Stimulated activated CD8-positive, alpha-beta memory T cell treated with anti-CD3 and anti-CD28 coated beads, Interleukin-2, amount 100 ng/mL, for 1 hour (primary cell): ENCODE data around the gene NCR2.
"Not testable (repeated sequence)": the region's sequence is repeated elsewhere in the genome, so short reads cannot be mapped to it uniquely, and the experiment has no call there.

ENCODE experiments used
- DNase-seq, 2 donors: peaks; one replicate each; pipeline ENCODE4 v3.0.0-alpha.2; 2020; ENCODE audit warnings: low read depth in 2 of 2

Gene NCR2, protein sequence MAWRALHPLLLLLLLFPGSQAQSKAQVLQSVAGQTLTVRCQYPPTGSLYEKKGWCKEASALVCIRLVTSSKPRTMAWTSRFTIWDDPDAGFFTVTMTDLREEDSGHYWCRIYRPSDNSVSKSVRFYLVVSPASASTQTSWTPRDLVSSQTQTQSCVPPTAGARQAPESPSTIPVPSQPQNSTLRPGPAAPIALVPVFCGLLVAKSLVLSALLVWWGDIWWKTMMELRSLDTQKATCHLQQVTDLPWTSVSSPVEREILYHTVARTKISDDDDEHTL

DNA sequence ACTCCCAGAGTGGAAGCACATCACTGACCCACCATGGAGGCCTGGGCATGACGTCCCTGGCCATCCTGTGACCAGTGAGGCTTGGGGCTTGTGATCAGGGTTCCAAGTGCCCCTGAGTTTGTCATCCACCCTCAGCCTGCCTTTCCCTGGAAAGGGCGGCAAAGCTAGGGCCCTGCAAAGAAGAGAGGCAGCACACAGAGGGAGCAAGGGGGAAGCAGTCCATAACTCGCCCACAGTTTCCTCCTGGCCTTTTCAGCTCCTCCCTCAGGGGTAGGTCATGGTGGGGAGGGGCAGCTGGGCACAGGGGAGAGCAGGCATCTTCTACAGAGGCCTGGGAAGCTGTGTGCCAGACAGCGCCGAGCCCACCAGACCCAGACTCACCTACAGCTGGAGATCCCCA lies at the start of gene NCR2:
Gene NCR2 (plus strand): TSS at position 313 of the 400 bp plus-strand sequence. CDS start 269 bp downstream, outside the sequence.
- no peak for DNase-seq

DNA sequence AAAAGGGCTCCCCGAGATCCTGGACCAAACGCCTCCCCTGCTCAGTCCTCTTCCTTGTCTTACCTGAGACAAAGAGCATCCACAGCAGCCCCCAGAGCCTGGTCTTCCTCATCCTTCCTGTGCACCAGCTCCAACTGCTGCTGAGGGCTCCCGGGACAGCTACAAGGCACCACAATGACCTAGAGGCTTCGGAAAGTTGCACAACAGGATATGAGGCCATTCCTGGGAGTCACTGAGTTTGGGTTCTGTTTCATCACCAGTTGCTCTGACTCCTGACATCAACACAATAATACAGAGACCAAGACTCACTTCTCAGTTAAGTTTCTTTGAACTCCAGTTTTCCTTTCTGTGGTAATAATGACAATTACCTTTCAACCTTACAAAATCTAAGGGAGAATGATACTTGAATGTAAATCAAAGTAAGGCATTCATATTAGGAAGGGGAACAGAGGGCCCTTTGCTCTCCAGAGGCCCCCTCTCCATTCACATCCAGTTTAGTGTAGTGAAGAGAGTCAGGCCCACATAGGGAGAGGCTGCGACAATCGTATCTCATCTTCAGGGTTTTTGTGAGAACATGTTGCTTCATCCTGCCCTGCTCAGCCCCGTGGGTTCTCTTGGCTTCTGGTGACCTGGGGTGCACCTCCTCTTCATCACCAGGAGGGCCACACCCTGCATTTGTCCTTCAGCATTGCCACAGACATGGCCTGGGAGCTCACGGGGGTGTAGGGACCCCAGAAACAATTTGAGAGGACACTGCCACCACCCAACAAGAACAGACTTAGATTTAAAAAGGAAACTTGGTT lies 48.7 kb upstream of the NCR2 start, which contains the start of gene TREM1:
Gene TREM1 (minus strand): TSS at position 139 of the 803 bp plus-strand sequence. CDS start 27 bp downstream, at position 112.
- no peak for DNase-seq

DNA sequence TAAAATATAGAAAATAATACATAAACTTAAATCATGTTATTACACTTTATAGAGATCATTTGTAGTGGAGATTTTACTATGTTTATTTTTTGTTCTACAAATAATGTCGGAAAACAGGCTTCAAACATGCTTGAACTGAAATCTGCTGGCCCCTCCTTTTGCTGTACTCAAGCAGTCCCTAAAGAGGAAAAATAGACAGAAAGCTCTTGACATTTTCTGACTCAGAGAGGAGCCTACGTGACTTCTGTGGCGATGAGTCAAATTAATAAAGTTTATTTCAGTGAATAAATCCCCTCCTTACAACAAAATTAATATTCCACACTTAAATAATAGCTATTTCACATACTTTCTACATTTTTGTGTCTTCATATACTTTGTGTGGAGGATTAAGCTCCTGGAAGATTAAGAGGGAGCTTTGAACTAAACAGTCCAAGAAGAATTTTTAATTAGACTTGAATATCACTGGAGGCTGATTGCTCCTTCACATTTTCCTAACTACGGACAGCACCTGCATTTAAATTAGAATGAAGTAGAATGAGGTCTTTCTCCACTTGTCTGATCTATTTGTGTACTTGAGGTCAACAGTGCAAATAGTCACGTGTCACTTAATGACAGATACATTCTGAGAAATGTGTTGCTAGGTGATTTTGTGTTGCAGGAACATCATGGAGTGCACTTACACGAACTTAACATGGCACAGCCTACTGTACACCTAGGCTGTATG lies 47.2 kb upstream of the NCR2 start:
- DNase-seq = no peak

DNA sequence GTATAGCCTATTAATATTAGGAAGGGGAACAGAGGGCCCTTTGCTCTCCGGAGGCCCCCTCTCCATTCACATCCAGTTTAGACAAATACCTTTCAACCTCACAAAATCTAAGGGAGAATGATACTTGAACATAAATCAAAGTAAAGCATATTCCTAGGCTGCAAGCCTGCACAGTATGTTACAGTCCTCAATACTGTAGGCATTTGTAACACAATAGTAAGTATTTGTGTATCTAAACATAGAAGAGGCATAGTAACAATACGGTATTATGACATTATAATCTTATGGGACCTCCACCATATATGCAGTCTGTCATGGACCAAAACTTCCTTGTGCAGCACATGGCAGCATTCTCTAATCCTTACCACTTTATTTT lies 46.7 kb upstream of the NCR2 start:
- DNase-seq = no peak

DNA sequence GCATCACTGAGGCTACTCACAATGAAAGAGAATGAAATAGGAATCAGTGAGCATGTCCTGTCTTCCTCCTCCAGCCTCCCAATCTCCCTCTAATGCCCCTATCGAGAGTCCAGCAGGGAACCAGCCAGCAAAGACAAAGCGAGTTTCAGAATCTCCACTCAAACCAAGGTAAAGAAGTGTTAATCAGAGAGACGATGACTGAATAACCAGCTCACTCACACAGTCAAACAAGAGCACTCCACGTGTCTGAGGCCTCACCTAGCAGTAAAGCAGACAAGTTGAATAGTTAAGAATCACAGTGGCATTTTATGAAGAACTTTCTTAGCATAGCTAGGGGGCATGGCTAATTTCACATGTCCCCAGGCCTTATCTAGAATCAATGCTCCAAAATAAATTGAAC lies 45.6 kb upstream of the NCR2 start:
- DNase-seq = no peak

DNA sequence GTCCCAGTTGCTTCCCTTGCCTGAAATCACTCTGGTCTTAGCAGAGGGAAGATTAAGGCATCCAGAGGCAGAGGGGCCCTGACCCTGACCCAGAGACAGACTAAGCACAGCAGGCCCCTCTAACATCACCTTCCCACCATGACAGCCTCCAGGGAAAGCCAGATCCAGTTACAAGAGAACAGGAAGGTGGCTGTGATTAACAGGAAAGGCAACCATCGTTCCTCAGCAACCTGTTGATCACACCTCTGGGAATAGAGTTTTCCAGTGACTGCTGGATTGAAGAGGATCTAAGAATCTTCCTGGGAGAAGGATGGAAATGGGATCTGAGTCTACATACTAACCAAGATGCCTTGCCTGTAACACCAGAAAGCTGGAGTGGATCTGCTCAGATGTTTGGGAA lies 43.7 kb upstream of the NCR2 start:
- no peak for DNase-seq

DNA sequence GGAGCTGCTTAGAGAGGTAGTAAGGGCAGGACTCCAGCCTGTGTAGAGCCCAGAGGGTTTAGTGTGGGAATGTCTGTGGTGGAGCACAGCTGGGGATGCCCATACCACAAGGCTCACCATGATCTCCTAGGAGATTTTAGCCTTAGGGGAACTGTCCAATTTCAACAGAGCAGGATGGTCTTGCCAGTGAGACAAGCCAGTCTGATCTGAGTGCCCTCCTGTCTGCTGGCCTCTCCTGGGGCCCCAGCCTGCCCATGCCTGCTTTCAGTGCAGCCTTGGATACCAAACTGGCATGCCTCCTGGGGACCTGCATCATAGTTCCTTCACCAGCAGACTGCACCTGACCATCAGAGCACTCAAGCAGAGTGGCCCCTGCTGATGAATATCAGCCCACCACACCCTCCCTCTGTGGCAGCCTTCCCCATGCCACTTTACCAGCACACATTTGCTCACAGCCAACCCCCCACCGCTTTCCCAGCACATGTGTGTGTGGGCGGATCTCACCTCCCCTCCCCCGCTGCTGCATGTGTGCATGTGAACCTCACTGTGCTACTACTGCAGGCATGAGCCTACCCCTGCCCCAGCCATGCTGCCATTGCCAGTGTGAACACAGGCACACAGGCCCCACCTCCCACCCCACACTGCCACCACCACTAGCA lies 41.1 kb upstream of the NCR2 start:
- DNase-seq = no peak

DNA sequence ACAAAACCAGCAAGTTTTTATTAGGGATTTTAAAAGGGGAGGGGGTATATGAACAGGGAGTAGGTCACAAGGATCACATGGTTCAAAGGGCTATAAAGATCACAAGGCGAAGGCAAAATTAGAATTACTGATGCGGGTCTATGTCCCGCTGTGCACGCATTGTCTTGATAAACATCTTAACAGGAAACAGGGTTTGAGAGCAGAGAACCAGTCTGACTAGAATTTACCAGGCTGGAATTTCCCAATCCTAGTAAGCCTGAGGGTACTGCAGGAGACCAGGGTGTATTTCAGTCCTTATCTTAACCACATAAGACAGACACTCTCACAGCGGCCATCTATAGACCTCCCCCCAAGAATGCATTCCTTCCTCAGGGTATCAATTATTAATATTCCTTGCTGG lies 38.2 kb upstream of the NCR2 start:
- DNase-seq = not testable (repeated sequence)

DNA sequence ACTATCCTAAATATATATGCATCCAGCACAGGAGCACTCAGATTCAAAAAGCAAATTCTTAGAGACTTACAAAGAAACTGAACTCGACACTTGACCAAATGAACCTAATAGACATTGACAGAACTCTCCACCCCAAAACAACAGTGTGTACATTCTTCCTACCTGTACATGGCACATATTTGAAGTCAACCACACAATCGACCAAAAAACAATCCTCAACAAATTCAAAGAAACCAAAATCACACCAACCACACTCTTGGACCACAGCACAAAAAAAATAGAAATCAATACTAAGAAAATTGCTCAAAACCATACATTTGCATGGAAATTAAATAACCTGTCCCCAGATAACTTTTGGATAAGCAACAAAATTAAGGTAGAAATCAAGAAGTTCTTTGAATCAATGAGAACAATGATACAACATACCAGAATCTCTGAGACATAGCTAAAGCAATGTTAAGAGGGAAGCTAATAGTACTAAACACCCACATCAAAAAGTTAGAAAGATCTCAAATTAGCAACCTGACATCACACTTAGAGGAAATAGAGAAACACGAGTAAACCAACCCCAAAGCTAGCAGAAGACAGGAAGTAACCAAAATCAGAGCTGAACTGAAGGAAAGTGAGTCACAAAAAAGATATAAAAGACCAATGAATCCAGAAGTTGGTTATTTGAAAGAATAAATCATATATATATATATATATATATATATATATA lies 36.5 kb upstream of the NCR2 start:
- no peak for DNase-seq

DNA sequence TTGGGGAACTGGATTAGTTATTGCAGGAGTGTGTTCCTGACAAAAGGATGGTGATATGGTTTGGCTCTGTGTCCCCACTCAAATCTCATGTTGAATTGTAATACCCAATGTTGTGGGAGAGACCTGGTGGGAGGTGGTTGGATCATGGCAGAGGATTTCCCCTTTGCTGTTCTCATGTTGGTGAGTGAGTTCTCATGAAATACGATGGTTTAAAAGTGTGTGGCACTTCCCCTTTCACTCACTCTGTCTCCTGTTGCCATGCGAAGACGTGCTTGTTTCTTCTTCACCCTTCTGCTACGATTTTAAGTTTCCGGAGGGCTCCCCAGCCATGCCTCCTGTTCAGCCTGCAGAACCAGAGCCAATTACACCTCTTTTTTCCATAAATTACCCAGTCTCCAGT lies 32.8 kb upstream of the NCR2 start:
- no peak for DNase-seq

DNA sequence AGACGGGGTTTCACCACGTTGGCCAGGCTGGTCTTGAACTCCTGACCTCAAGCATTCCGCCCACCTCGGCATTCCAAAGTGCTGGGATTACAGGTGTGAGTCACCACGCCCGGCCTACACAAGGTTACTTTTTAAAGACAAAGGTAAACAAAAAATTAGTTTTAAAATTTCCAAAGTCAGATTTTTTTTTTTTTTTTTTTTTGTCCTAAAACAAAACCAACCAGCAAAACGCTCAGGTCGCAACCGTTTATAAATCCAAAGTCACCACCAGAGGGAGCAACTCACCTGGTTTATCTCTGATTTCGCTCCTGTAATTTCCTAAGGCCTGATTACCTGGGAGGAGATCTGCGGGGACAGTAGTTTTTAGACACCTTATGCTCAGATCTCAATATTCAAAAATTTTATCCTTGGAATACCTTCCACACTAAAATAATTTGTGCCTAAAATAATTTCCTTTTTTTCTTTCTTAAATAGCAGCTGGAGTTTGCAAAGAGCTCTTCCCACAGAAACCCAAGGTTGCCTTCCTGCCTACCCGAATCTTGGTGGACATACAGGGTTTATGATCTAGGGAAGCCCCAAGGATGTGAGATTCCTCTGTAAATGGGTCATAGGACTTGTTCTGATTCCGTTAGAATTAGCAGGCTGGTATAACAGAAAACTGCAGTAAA lies 29.1 kb upstream of the NCR2 start:
- DNase-seq = peak in 1 of 2 donors; percentile 15

DNA sequence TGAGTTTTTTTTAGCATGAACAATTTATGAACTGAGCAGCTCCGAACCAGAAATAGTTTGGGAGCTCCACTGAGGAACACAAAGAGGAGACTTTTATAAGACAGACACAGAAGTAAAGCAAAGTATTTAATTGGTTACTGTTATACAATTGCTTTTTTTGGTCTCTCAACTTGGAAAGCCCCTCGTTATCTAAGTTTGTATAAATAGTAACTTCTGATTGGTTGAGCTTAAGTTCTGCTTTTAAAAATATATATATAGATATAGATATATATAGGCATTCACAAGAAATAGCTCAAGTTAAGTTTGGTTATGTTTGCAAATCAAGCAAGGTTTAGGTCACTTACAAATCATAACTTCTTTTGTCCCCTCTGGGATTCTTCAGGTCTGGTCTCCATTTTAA lies 20.2 kb upstream of the NCR2 start:
- no peak for DNase-seq

DNA sequence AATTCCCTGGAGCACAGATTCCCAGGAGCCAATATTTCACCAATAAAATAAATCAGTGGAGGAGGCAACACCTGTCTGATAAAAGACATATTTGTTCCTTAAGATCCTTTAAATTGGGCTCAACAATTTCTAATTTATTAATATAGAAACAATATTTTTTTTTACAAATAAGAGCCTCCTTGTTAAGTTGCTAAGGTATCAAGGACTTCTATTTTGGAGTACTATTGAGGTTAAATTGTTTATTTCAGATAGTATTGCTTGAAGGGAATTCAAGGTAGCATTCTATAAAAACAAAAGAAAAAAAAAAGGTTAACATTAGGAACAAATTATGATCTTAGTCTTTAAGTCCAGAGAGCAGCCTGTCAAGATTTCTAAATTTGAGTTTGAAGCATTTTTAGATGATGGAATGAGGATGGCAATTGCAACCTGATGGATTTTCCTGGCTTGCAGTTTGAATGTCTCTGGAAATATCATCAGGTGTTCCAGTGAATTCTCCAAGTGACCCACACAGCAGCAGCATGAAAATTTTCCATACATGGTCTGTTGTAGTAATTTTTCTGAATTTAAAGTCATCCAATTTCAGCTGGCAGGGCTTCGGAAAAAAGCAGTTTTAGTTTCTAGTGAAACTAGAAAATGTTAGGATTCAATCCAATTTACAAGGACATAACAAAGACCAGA lies 19.3 kb upstream of the NCR2 start:
- no peak for DNase-seq

DNA sequence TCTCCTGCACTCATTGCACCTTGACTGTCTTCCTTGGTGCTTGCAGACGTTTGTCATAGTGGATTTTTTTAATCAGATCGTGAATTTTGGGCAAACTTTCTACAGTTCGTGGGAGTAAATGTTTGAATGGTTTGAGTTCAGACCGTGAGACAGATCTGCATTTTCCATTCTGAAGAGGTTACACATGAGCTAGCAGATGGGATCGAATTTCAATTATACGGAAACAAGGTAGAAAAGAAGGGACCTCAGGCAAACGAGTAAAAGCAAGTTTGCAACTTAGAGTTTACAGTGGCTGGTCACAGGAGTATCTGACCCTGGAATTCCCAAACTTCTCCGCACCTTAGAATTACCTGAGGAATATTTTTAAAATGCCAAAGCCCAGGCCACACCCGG lies 17.2 kb upstream of the NCR2 start:
- DNase-seq = no peak

DNA sequence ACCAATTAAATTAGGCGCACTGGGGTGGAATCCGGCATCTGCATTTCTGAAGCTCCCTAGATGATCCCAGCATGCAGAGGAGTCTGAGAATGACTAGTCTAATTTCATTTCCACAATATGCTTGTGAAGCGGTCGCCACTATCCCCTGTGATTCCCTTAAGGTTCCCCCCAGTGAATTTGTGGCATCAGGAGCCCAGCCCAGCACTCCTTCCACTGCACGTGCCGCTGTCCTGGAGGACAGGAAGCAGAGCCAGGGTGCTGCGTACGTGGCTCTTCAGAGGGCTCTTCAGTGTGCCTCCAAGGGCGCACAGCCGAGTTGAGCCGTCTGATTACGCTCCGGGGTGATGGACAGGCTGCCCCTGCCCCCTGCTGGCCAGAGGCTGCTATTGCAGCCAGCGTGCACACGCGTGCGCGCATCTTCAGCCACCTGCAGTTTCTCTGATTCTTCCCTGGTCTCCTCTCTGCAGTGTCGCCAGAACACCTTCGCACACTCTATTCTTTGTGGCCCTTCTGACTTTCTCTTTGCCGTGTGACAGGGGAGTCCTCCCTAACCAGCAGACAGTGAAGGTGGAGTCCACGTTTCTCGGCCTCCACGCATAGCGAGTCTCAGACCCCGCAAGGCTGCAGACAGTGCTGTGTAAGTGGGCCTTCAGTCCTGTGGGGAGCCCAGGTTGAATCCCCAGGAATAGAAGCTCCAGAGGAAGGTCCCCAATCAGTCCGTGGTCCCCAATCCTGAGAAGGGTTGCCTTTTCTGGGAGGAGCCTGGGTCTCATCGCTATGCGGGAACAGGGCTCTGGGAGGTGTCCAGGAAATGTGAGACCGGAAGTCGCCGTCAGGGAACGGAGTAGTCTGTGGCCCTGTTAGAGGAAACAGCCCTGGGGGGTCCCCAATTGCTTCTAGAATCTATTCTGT lies 16.5 kb upstream of the NCR2 start:
- peak; percentile 65 to 71 for DNase-seq

DNA sequence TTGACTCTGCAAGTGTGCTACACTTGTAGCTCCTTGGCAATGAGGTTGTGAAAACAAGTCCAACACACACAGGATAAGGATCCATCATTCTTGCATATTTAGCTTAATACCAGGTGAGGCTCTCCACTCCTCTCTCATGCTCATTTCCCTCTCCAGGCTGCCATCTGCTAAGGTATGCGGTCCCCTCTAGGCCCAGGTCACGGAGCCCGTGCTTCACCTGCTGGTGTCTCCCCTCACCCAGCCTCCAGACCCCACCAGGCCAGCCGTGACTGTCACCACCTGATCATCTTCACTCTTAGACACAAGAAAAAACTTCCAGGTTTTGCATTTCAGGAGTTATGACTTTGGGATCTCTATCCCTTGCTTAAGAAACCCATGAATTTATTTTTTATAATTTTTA lies 14.2 kb upstream of the NCR2 start:
- DNase-seq = no peak

DNA sequence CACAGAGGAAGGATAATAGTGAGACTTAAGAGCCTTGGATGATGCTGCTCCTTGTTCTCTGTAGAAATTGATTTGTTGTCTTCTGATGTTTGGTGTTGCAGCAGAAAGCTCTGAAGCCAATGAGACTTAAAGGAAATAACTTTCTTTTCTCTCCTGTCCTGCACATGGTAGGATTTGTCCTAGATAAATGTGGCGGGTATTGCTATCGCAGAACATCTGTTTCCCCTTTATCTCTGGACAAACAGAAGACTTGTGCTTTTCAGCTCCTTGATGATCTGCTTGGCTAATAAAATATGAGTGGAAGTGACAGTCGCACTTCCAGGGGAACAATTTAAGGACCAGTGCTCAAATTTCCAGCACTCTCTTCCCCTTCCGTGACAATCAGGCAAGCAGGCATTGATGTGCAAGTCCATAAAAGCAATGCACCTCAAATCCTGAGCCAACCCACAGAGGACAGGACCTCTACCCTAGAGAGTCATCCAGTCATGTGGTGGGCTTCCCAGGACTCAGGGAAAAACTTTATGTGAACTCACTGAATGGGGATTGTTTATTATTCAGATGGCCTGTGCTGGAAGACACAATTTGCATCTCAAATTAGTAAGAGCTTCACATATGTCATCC lies 9.9 kb upstream of the NCR2 start:
- DNase-seq = no peak

DNA sequence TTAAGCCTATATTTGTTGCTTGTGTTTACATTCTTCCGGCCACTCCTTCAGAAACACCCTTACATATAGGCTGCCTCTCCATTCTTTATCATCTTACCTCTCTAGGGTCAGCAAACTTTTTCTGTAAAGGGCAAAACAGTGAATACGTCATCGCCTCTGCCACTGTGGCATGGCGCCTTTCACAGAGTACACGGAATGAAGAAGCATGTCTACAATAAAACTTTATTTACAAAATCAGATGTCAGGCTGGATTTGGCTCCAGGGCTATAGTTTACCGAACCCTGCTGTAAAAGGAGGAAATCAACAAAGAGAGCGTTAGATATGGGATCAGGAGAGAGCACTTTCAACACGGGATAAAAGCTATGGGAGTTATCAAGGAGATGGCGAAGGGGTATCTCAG lies 9.3 kb upstream of the NCR2 start:
- no peak for DNase-seq

DNA sequence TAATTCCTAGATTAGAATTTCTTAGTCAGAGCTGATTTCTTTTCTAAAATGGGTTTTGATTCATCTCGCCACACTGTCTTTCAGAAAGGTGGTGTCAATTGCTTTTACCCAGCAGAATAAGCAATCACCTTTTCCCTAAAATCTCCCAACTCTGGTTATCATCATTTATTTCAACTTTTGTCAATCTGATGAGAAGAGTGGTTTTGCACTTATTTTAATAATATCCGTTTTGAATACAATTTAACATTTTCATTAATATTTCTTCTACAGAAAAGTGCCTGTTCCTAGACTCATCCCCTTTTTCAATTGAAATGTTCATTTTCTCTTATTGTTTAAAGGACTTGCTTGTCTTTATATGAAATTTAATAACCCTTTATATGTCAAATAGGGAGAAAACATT lies 8.2 kb upstream of the NCR2 start:
- no peak for DNase-seq
